ENCODE results near the gene FKBP10.

FKBP10 gene

DNA sequence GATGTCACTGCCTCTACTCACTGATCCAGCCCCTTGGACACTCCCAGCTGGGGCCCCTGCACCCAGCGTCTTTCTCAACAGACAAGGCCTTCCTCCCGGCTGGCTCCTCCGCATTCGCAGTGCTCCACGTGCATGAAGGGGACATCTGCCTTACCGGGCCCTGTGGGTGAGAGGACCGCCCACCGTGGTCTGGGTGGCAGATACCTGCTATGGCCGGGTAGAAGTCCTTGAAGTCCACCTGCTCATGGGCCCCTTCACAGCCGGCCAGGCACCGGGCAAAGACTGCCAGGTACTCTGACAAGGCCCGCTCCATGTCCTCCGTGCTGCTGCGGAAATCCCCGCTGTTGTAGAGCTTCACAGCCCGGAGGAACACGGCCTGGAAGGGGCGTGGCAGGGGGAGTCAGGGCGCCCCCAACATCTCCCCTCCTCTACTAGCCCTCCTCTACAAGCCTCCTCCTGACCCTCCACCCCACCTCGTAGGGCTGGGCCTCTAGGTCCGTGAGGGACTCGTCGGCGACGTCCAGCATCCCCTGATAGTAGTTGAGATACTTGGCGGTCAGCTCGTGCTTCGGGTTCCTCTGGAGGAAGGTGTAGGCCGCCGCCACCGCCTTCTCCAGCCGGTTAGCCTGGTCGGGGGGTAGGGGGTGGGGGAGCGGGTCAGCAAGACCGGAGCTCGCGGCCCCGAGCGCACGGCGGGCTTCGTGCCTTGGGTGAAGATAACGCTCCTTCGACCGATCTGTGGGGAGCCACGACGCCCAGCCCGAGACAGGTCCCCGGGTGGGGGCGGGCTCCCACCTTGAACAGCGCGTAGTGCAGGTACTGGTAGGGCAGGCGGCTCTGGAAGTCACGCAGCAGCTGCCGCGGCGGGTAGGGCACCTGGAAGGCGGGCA, 1.9 kb upstream of the FKBP10 start:
- peaks cover 23% of the 10 kb centered on the region for H3K4me1 ChIP-seq (ENCODE audit: low read depth, poor library complexity, severe bottlenecking)
- H3K4me3 ChIP-seq (IDR thresholded peaks at IDR 0.05; ENCODE audit: insufficient read depth, low read depth, low read length), result peak overlapping the region; percentile 42
- no peaks in the 10 kb centered on the region for H4K20me1 ChIP-seq (ENCODE audit: insufficient read depth)
- peak overlapping the region; percentile 95 for H2AFZ ChIP-seq (ENCODE audit: low read depth)
- H3K36me3 ChIP-seq (ENCODE audit: insufficient read depth), result no peaks in the 10 kb centered on the region
- no peaks in the 10 kb centered on the region; the same call in 1 of the 2 replicates for H3K27me3 ChIP-seq (ENCODE audit: insufficient read depth, low read depth)
- H3K4me2 ChIP-seq, result peak overlapping the region; percentile 72
- H3K79me2 ChIP-seq (ENCODE audit: insufficient read depth, low read depth), result peaks cover 5% of the 10 kb centered on the region; the same call in 1 of the 2 replicates
- TF ChIP-seq, protein P1, sequence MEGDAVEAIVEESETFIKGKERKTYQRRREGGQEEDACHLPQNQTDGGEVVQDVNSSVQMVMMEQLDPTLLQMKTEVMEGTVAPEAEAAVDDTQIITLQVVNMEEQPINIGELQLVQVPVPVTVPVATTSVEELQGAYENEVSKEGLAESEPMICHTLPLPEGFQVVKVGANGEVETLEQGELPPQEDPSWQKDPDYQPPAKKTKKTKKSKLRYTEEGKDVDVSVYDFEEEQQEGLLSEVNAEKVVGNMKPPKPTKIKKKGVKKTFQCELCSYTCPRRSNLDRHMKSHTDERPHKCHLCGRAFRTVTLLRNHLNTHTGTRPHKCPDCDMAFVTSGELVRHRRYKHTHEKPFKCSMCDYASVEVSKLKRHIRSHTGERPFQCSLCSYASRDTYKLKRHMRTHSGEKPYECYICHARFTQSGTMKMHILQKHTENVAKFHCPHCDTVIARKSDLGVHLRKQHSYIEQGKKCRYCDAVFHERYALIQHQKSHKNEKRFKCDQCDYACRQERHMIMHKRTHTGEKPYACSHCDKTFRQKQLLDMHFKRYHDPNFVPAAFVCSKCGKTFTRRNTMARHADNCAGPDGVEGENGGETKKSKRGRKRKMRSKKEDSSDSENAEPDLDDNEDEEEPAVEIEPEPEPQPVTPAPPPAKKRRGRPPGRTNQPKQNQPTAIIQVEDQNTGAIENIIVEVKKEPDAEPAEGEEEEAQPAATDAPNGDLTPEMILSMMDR (conservative IDR thresholded peaks at IDR 0.05; ENCODE audit: low read depth, low read length), result no peak; the same call in none of the 2 replicates
- H3K27ac ChIP-seq, result peak overlapping the region; percentile 38; the same call in 1 of the 2 replicates
- H3K9ac ChIP-seq, result peak overlapping the region; percentile 78

DNA sequence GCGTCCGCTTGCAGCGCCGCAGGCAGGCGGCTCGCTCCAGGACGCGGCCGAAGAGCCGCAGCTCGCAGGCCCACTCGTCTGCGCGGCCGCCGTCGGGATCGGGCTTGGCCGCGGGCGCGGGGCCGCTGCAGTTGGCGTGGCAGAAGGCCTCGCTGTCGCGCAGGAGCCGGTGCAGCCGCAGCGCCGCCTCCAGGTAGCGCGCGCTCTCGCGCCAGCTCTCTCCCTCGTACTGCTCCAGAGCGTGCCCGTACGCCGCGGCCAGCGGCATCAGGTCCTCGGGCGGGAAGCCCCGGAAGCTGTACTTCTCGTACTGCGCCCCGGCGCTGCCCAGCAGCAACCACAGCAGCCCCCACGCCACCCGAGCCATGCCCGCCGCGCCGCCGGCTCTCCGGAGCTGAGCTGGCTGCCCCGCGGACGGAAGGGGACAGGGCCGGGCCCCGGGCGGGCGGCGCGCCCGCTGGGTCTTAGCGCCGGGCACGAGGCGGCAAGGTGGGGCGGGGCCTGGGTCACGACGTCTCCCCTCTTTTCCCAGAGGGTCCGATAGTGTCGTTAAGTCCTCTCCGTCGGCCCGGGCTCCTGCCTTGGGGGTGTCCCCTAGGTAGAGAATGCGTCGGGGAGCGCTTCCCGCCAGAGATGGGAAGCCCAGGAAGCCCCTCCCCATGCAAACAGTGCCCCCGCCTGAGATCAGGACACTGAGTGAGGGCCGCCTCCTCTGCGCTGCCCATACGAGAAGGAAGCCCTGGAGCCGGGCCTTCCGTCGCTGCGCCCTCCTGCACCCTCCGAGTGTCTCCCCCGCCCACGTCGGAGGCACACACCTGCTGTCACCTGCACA, 1.0 kb upstream of the FKBP10 start, which contains the start of gene P3H4:
TSS of gene P3H4 (minus strand) at position 401 of the 832 bp plus-strand sequence. CDS start at position 367, 34 bp downstream.
- Histone ChIP-seq H2AFZ (ENCODE audit: low read depth) (peak within 1 kb of the TSS; percentile 95), H3K4me1 (ENCODE audit: low read depth, poor library complexity, severe bottlenecking) (peaks cover 23% of the 10 kb centered on the region), H3K36me3 (ENCODE audit: insufficient read depth) (no peaks in the 10 kb centered on the region), H4K20me1 (ENCODE audit: insufficient read depth) (no peaks in the 10 kb centered on the region), H3K27me3 (ENCODE audit: insufficient read depth, low read depth) (no peaks in the 10 kb centered on the region; the same call in 1 of the 2 replicates), H3K4me3 (IDR thresholded peaks at IDR 0.05; ENCODE audit: insufficient read depth, low read depth, low read length) (peak within 1 kb of the TSS; percentile 42), H3K9ac (peak within 1 kb of the TSS; percentile 78), H3K4me2 (peak within 1 kb of the TSS; percentile 72), H3K79me2 (ENCODE audit: insufficient read depth, low read depth) (peaks cover 5% of the 10 kb centered on the region; the same call in 1 of the 2 replicates), H3K27ac (peak within 1 kb of the TSS; percentile 38; the same call in 1 of the 2 replicates)
- TF ChIP-seq, protein P1 (conservative IDR thresholded peaks at IDR 0.05; ENCODE audit: low read depth, low read length), result no peak

DNA sequence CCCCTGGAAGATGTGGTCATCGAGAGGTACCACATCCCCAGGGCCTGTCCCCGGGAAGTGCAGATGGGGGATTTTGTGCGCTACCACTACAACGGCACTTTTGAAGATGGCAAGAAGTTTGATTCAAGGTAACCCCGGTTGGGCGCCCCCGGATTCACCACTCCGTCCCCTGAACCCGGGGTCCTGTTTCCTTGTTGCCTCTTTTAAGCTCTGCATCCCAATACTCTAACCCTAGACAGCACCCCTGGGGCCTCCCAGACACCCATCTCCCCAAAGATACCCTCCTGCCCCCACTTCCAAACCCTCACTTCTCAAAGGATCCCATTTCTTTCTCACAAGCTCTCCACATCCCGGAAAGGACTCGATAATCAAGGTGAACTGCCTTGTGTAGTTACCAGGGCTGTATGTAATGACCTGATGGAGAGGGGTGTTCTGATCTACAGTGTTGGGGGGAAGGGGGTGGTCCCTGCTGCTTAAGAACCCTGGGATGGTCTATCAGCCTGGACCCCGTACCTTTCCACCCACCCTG, 412 bp downstream of the FKBP10 start:
- Histone ChIP-seq H3K36me3 (ENCODE audit: insufficient read depth) (no peaks in the 10 kb centered on the region), H3K9ac (no peak overlapping the region), H3K4me1 (ENCODE audit: low read depth, poor library complexity, severe bottlenecking) (peaks cover 23% of the 10 kb centered on the region), H4K20me1 (ENCODE audit: insufficient read depth) (no peaks in the 10 kb centered on the region), H3K4me2 (peak overlapping the region; percentile 72; the same call in 1 of the 2 replicates), H3K27ac (no peak overlapping the region), H3K79me2 (ENCODE audit: insufficient read depth, low read depth) (peaks cover 5% of the 10 kb centered on the region; the same call in 1 of the 2 replicates), H2AFZ (ENCODE audit: low read depth) (peak overlapping the region; percentile 95; the same call in 1 of the 2 replicates), H3K27me3 (ENCODE audit: insufficient read depth, low read depth) (no peaks in the 10 kb centered on the region; the same call in 1 of the 2 replicates), H3K4me3 (IDR thresholded peaks at IDR 0.05; ENCODE audit: insufficient read depth, low read depth, low read length) (no peak overlapping the region)
- TF ChIP-seq, protein P1 (conservative IDR thresholded peaks at IDR 0.05; ENCODE audit: low read depth, low read length), result no peak

DNA sequence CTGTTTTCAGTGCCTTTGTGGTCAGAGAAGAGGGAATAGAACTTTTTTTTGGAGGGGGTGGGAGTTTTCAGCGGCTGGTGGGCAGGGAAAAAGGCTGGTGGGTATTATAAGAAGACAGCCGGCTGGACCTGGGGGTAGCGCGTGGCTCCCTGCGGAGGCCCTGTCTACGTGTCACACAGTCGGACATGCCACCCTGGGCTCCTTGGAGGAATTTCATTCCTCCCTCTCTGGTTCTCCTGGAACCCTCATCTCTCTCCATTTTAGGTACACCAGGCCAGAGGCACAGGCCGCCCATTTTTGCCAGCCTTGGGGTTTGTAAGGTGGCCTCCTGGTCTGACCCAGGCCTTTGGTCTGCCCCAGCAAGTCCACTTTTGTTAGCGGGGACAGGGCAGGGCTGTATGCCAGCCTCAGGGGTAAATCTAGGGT, 908 bp downstream of the FKBP10 start:
- Histone ChIP-seq H3K4me3 (IDR thresholded peaks at IDR 0.05; ENCODE audit: insufficient read depth, low read depth, low read length) (no peak overlapping the region), H2AFZ (ENCODE audit: low read depth) (no peak overlapping the region), H3K27ac (no peak overlapping the region), H3K4me2 (no peak overlapping the region), H3K36me3 (ENCODE audit: insufficient read depth) (no peaks in the 10 kb centered on the region), H3K9ac (no peak overlapping the region), H3K27me3 (ENCODE audit: insufficient read depth, low read depth) (no peaks in the 10 kb centered on the region; the same call in 1 of the 2 replicates), H3K4me1 (ENCODE audit: low read depth, poor library complexity, severe bottlenecking) (peaks cover 23% of the 10 kb centered on the region), H3K79me2 (ENCODE audit: insufficient read depth, low read depth) (peaks cover 5% of the 10 kb centered on the region; the same call in 1 of the 2 replicates), H4K20me1 (ENCODE audit: insufficient read depth) (no peaks in the 10 kb centered on the region)
- TF ChIP-seq, protein P1 (conservative IDR thresholded peaks at IDR 0.05; ENCODE audit: low read depth, low read length), result no peak
